Measurements from ENCODE around the gene CPN2. TPM values are rescaled to one million over a fixed set of nuclear protein-coding genes. Genes with fewer than 3 reads are reported as not detected.
A peak's percentile ranks its signal among the peaks of the same experiment; 100 is the strongest.

CPN2 gene
- total and polyA plus RNA-seq, 2 of the 8 experiments (the other 6 are each of a cell fraction or from before 2014, with no cell fraction given): 0.03 TPM; not detected in 1

DNA sequence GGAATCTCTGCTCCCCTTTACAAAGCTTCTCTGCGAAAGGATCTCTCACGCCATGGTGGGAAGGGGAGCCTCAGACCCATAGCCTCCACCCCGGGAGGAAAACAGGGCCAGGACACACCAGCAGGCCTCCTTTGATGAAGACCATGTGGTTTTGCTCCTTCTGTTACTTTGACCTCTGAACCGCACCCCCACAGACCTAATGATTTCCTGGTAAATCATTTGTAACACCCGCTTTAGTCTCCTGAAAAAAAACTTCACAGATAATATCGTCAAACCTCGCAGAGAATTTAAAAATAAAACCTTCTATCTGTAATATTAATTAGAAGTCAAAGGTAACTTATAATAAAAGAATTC is 18.3 kb downstream of the CPN2 start:
- no peaks in the 10 kb centered on the region for H3K79me2 ChIP-seq (ENCODE audit: control insufficient read depth in 1 of 2, insufficient read depth in 2 of 2, low read length in 2 of 2)
- H3K18ac ChIP-seq (ENCODE audit: extremely low read depth, low read length): no peak overlapping the region
- no peaks in the 10 kb centered on the region for H3K79me1 ChIP-seq (ENCODE audit: low read depth, low read length)
- H3K23ac ChIP-seq (ENCODE audit: insufficient read length): no peak overlapping the region
- TF ChIP-seq CTCF (IDR thresholded peaks at IDR 0.05; ENCODE audit: control extremely low read depth in 1 of 3, insufficient read depth in 1 of 3, low read depth in 1 of 3, low read length in 3 of 3) (no peak), RFX5 (IDR thresholded peaks at IDR 0.05; ENCODE audit: borderline replicate concordance, low read depth, low read length) (no peak), FOSL1 (IDR thresholded peaks at IDR 0.05; ENCODE audit: insufficient read depth, low read depth, low read length) (no peak)
- no peak overlapping the region for H2BK5ac ChIP-seq (ENCODE audit: low read depth, low read length)
- H2AK5ac ChIP-seq (ENCODE audit: low read depth, low read length): no peak overlapping the region
- H3K23me2 ChIP-seq (ENCODE audit: low read depth, low read length): peaks cover 2% of the 10 kb centered on the region
- no peak overlapping the region for H2AFZ ChIP-seq (ENCODE audit: low read length)
- ChIA-PET POLR2A (ENCODE audit: partially characterized antibody) (interaction anchor here (0.6 kb wide), 1 partner anchor 70 kb away, joined by 4 read pairs; no protein-coding TSS in a partner anchor), CTCF (ENCODE audit: partially characterized antibody) (interaction anchor here (0.8 to 15.8 kb wide), 12 partner anchors 10 to 365 kb away, joined by 3 to 344 read pairs (median 6); partner anchors contain the start of genes GP5 and LRRC15)
- no peak overlapping the region for H3K9ac ChIP-seq (replicated peaks in 1 of 4; ENCODE audit: extremely low read depth in 1 of 4, low read depth in 3 of 4, low read length in 3 of 4)
- H3K9me3 ChIP-seq (ENCODE audit: insufficient read depth in 2 of 2, low read depth in 1 of 2, low read length in 1 of 2): no peaks in the 10 kb centered on the region
- no peak overlapping the region for H2BK20ac ChIP-seq (ENCODE audit: low read length)
- no peaks in the 10 kb centered on the region for H4K20me1 ChIP-seq (replicated peaks in 1 of 2; ENCODE audit: control insufficient read depth in 1 of 2, insufficient read depth in 2 of 2, low read length in 2 of 2)
- H3K36me3 ChIP-seq (ENCODE audit: control insufficient read depth in 2 of 4, insufficient read depth in 4 of 4, low read length in 3 of 4): no peaks in the 10 kb centered on the region
- H2BK15ac ChIP-seq (ENCODE audit: low read length): no peak overlapping the region
- H3K14ac ChIP-seq (ENCODE audit: insufficient read length): no peak overlapping the region
- 87% methylated on average over 7 of the region's 7 CpGs; no CpG with 5 or more reads in 1 of the 2 experiments for WGBS, 2 experiments (ENCODE audit: extremely low coverage in 1 of 2, insufficient coverage in 1 of 2, insufficient read length in 1 of 2, insufficient replicate concordance in 2 of 2, low coverage in 1 of 2, low lambda C conversion rate in 2 of 2, missing lambda C conversion rate in 1 of 2)
- no peak overlapping the region for H4K91ac ChIP-seq (replicated peaks; ENCODE audit: insufficient read length, low read length)
- no peak overlapping the region for H3K4ac ChIP-seq (replicated peaks; ENCODE audit: insufficient read length, low read depth, low read length)
- peaks cover 0 to 24% (median 15%) of the 10 kb centered on the region in 4 experiments; a peak in 5 of 7 replicates for H3K27me3 ChIP-seq (replicated peaks in 1 of 4; ENCODE audit: control insufficient read depth in 3 of 4, extremely low read depth in 1 of 4, insufficient read depth in 3 of 4, low read length in 3 of 4)
- peak overlapping the region in 1 of 4 experiments; percentile 62; a peak in 1 of 8 replicates for H3K4me3 ChIP-seq (ENCODE audit: extremely low read depth in 1 of 4, insufficient read depth in 2 of 4, low read depth in 3 of 4, low read length in 4 of 4)
- H3K56ac ChIP-seq (replicated peaks; ENCODE audit: insufficient read length, low read depth, low read length): no peak overlapping the region
- no peak for FAIRE-seq
- H2BK120ac ChIP-seq (replicated peaks; ENCODE audit: low read depth, low read length): no peak overlapping the region
- H2BK12ac ChIP-seq (ENCODE audit: low read depth, low read length): no peak overlapping the region
- H4K5ac ChIP-seq (ENCODE audit: insufficient read length, low read depth, low read length): no peak overlapping the region
- DNase-seq (ENCODE audit: low read depth in 1 of 2, low spot score in 2 of 2): no peak
- H3K4me2 ChIP-seq (ENCODE audit: insufficient read depth in 1 of 2, low read depth in 2 of 2, low read length in 2 of 2): peak overlapping the region in 1 of 2 experiments; percentile 15; a peak in 1 of 4 replicates
- peaks cover 0 to 3% (median under 1%) of the 10 kb centered on the region in 4 experiments; a peak in 1 of 7 replicates for H3K4me1 ChIP-seq (replicated peaks in 1 of 4; ENCODE audit: control insufficient read depth in 3 of 4, insufficient read depth in 4 of 4, low read length in 3 of 4)
- no peak overlapping the region for H4K8ac ChIP-seq (ENCODE audit: extremely low read depth, insufficient read depth, low read length)
- H3K27ac ChIP-seq (ENCODE audit: low read depth, low read length): no peak overlapping the region

Measured in H1 (cell line).